HG03571 (cell line): ENCODE results near the gene USP8.
A peak's percentile ranks its signal among the peaks of the same experiment; 100 is the strongest.
"Not testable (repeated sequence)": the region's sequence is repeated elsewhere in the genome, so short reads cannot be mapped to it uniquely, and the experiment has no call there.

Source experiments
- ATAC-seq: cut with Tn5 transposase; IDR thresholded peaks from one replicate; pipeline ENCODE4 v1.9.1; 2021; ENCODE audit not compliant: unreplicated experiment

USP8 gene

GRCh38 chr15:50438251-50438650, 14.0 kb downstream of the USP8 start:
- no peak for ATAC-seq

GRCh38 chr15:50440932-50441331, 16.7 kb downstream of the USP8 start:
- ATAC-seq, result no peak

- no peak for ATAC-seq
Measured at GRCh38 chr15:50452927-50453326, 28.7 kb downstream of the USP8 start.

GRCh38 chr15:50458348-50459112, 34.3 kb downstream of the USP8 start:
- ATAC-seq, result no peak

- no peak for ATAC-seq
Measured at GRCh38 chr15:50463423-50464358, 39.5 kb downstream of the USP8 start.

GRCh38 chr15:50471072-50471471, 46.9 kb downstream of the USP8 start:
- no peak for ATAC-seq

GRCh38 chr15:50476143-50476542, 51.9 kb downstream of the USP8 start:
- ATAC-seq, result no peak

- peak; percentile 68 for ATAC-seq
Measured at GRCh38 chr15:50484781-50485180, 60.6 kb downstream of the USP8 start.

GRCh38 chr15:50485389-50485788, 61.2 kb downstream of the USP8 start:
- no peak for ATAC-seq

- no peak for ATAC-seq
Measured at GRCh38 chr15:50487287-50487686, 63.1 kb downstream of the USP8 start.

GRCh38 chr15:50493625-50494024, 69.4 kb downstream of the USP8 start:
- ATAC-seq, result no peak

- not testable (repeated sequence) for ATAC-seq
Measured at GRCh38 chr15:50494547-50494946, 70.3 kb downstream of the USP8 start.

- ATAC-seq, result no peak
Measured at GRCh38 chr15:50496692-50497091, 72.5 kb downstream of the USP8 start.

GRCh38 chr15:50500352-50500751, 76.1 kb downstream of the USP8 start:
- no peak for ATAC-seq

- no peak for ATAC-seq
Measured at GRCh38 chr15:50501815-50502214, 77.6 kb downstream of the USP8 start.

- no peak for ATAC-seq
Measured at GRCh38 chr15:50503144-50503543, 78.9 kb downstream of the USP8 start.

GRCh38 chr15:50505656-50506055, 81.5 kb downstream of the USP8 start:
- ATAC-seq, result not testable (repeated sequence)

- ATAC-seq, result no peak
Measured at GRCh38 chr15:50506121-50506520, 81.9 kb downstream of the USP8 start.

GRCh38 chr15:50513001-50513400, 88.8 kb downstream of the USP8 start:
- ATAC-seq, result no peak

GRCh38 chr15:50519740-50520425, 95.7 kb downstream of the USP8 start:
- no peak for ATAC-seq

GRCh38 chr15:50523851-50524251, 99.6 kb downstream of the USP8 start:
- no peak for ATAC-seq
